ENCODE measurements around the gene VMA21. TPM values are rescaled to one million over a fixed set of nuclear protein-coding genes. Genes with fewer than 3 reads are reported as not detected.

Gene VMA21
- total RNA-seq: 28.0 TPM
- long read RNA-seq, full-length matches to known transcripts: 28 of 33 reads
- long read RNA-seq, partial matches to known transcripts: 2 of 33 reads
- long read RNA-seq, other reads (novel, unspliced or antisense): 3 of 33 reads

DNA sequence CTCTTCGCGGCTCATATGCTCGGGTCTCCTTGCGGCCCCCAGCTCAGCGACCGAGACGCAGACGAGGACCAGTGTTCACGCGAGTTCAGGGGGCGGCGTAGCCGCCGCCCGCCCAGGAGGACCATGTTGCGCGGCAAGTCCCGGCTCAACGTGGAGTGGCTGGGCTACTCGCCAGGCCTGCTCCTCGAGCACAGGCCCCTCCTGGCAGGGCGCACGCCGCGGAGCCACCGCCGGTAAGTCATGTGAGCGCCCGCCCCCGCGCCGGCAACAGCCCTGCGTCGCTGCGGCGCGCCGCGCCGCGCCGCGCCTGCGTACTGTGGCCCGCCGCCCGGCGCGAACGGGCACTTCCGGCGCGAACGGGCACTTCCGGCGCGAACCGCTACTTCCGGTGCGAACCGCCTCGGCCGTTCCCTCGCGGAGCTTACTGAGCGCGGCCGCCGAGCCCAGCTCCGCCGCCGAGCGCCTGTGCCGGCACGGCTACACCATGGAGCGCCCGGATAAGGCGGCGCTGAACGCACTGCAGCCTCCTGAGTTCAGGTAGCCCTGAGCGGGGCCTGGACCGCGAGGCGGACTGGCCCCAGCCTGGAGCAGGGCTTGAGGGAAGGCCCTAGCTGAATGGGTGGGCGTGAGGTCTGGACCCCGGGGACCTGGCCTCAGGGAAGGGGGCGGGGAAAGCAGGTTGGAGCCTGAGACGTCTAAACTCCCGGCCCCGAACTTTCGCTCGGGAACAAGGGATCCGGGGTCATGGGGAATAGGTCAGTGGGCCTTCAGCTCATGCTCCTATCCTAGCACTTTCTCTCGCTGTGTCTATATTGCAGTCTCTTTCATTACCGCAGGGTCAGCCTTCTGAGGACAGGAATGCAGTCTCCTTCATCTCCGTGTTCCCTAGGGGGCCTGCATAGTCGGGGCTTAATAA, at the start of gene VMA21:
TSS of gene VMA21 (plus strand) at position 382 of the 916 bp plus-strand sequence. CDS start at position 485, 103 bp downstream.
- peak; percentile 96 for DNase-seq
- H3K4me1 ChIP-seq: no peaks in the 10 kb centered on the region
- H3K9me3 ChIP-seq: no peaks in the 10 kb centered on the region
- no peaks in the 10 kb centered on the region for H3K27me3 ChIP-seq
- peak; percentile 99 for ATAC-seq
- intact Hi-C loops (cut with DNase I): no loop called here
- TF ChIP-seq CTCF (IDR thresholded peaks at IDR 0.05): no peak
- H3K36me3 ChIP-seq: no peaks in the 10 kb centered on the region
- peak within 1 kb of the TSS; percentile 68 for H3K4me3 ChIP-seq
- peak within 1 kb of the TSS; percentile 96 for H3K27ac ChIP-seq

- no peak for TF ChIP-seq CTCF (IDR thresholded peaks at IDR 0.05)
- no peak overlapping the region for H3K4me3 ChIP-seq
- H3K4me1 ChIP-seq: no peaks in the 10 kb centered on the region
- intact Hi-C loops (cut with DNase I): no loop called here
- no peak overlapping the region for H3K27ac ChIP-seq
- ATAC-seq (no peak), DNase-seq (no peak)
- H3K36me3 ChIP-seq: no peaks in the 10 kb centered on the region
- no peaks in the 10 kb centered on the region for H3K9me3 ChIP-seq
- no peaks in the 10 kb centered on the region for H3K27me3 ChIP-seq
These were observed 37.7 kb upstream of the VMA21 start for GRCh38 chrX:151359341-151359740.

DNA sequence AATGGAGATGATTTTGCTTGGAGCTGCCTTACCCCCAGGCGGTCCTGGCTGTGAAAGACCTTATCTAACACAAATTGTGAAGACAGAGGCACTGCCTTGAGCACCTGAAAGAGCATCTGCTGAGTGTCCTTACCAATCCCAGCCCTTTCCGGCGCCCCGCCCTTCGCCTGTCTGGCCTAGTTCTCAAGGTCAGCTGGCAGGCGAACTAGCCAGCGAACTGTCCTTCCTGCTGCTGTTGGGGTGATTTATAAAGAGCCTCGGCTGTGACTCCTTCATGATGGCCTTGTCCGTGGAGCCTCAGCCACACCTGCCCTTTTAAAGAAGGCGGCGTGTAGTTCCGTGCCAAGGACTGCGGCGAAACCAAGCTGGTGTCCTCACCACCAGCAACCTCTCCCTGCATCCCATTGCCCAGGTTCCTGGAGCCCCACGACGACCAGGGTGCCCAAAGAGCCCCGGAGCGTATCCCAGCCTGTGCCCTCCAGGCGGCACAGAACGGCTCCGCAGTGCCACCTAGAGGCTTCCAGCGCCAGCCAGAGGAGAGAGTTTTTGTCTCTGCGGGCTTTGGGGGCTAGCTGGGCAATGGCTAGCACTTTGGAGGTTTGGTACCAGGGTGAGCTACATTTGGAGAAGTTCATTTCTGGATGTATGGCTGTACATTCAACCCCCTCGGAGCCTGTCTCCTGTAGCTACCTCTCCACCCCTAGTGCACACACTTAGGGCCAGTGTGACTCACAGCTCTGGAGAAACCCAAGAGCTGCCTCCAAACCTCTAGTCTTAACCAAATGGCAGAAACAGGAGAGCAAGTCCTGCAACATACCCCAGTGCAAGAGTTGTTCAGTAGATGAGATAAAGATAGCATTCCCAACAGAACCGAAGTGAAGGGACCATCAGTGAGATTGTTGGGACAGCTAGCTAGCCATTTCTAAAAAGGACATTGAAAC, 36.8 kb upstream of the VMA21 start:
- no peak overlapping the region for H3K27ac ChIP-seq
- ATAC-seq: peak; percentile 80
- H3K4me1 ChIP-seq: no peaks in the 10 kb centered on the region
- peak; percentile 46 for TF ChIP-seq CTCF (IDR thresholded peaks at IDR 0.05)
- H3K9me3 ChIP-seq: no peaks in the 10 kb centered on the region
- no peak overlapping the region for H3K4me3 ChIP-seq
- intact Hi-C loops (cut with DNase I): no loop called here
- H3K27me3 ChIP-seq: no peaks in the 10 kb centered on the region
- peak; percentile 66 for DNase-seq
- no peaks in the 10 kb centered on the region for H3K36me3 ChIP-seq

GRCh38 chrX:151363316-151363715, 33.7 kb upstream of the VMA21 start:
- DNase-seq: no peak
- intact Hi-C loops (cut with DNase I): no loop called here
- Histone ChIP-seq H3K4me3 (no peak overlapping the region), H3K36me3 (no peaks in the 10 kb centered on the region), H3K27me3 (no peaks in the 10 kb centered on the region), H3K4me1 (no peaks in the 10 kb centered on the region), H3K27ac (no peak overlapping the region), H3K9me3 (no peaks in the 10 kb centered on the region)
- no peak for ATAC-seq
- TF ChIP-seq CTCF (IDR thresholded peaks at IDR 0.05): no peak

- TF ChIP-seq CTCF (IDR thresholded peaks at IDR 0.05): no peak
- Histone ChIP-seq H3K9me3 (no peaks in the 10 kb centered on the region), H3K4me3 (no peak overlapping the region), H3K4me1 (no peaks in the 10 kb centered on the region), H3K27me3 (no peaks in the 10 kb centered on the region), H3K27ac (no peak overlapping the region), H3K36me3 (no peaks in the 10 kb centered on the region)
- DNase-seq (no peak), ATAC-seq (no peak)
- intact Hi-C loops (cut with DNase I): no loop called here
These were observed 31.4 kb upstream of the VMA21 start for GRCh38 chrX:151365579-151365978.
